ENCODE data around the gene PHF21A.

DNA sequence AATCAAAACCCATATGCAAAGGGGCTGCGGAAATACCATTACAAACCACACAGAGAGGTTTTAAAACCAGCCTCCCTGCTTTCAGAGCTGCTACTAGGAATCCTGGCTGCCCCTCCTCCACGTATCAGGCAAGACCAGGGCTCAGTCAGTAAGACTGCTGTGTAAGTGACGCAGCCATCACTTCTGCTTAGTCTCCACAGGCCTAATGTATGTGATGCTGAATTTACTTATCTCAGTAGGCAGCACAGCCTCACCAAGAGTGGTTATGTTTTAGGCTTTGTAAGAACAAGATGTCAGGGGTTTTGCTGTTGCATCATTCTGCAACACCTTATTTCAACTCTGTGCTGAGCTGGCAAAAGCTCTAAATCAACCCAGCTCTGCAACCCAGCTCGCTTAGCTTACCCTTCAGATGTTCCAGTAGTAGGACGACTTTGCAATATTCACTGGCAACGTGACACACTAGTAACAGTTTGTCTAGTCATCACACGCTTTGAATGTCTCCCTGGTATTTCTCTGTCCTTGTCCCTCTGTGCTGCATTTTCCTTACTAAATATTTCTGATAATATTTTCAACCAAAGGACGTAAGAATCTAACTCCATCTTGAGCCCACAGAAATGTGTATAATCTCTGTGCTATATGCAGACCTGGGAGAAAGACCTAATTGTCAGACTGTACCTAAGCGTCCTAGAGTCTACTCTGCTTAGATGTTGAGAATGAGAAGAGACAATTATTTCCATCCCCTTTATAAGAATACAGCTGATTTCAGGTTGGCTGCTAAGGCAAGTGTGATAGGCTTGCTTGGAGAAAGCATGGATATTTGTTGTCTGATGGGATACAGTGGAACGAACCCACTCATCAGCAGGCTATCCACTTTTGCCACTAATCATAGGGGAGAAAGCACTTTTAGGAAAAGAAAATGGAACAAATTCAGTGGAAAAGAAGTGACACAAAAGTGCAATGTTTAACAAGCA, 126.6 kb downstream of the PHF21A start:
- no peak for TF ChIP-seq POLR2A (IDR thresholded peaks at IDR 0.05)
- TF ChIP-seq, protein P1, sequence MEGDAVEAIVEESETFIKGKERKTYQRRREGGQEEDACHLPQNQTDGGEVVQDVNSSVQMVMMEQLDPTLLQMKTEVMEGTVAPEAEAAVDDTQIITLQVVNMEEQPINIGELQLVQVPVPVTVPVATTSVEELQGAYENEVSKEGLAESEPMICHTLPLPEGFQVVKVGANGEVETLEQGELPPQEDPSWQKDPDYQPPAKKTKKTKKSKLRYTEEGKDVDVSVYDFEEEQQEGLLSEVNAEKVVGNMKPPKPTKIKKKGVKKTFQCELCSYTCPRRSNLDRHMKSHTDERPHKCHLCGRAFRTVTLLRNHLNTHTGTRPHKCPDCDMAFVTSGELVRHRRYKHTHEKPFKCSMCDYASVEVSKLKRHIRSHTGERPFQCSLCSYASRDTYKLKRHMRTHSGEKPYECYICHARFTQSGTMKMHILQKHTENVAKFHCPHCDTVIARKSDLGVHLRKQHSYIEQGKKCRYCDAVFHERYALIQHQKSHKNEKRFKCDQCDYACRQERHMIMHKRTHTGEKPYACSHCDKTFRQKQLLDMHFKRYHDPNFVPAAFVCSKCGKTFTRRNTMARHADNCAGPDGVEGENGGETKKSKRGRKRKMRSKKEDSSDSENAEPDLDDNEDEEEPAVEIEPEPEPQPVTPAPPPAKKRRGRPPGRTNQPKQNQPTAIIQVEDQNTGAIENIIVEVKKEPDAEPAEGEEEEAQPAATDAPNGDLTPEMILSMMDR (IDR thresholded peaks at IDR 0.05): no peak
- TF ChIP-seq POLR2AphosphoS5 (IDR thresholded peaks at IDR 0.05): no peak
- no peak for TF ChIP-seq EP300 (IDR thresholded peaks at IDR 0.05)

Data from gastroesophageal sphincter (tissue), 3 donors.